GM21360 (cell line): ENCODE results near the gene LCMT2.

Experiments used
- ATAC-seq: cut with Tn5 transposase; IDR thresholded peaks from one replicate; pipeline ENCODE4 v1.9.1; 2021; ENCODE audit warnings: mild to moderate bottlenecking, moderate library complexity; ENCODE audit not compliant: unreplicated experiment

LCMT2 gene

DNA sequence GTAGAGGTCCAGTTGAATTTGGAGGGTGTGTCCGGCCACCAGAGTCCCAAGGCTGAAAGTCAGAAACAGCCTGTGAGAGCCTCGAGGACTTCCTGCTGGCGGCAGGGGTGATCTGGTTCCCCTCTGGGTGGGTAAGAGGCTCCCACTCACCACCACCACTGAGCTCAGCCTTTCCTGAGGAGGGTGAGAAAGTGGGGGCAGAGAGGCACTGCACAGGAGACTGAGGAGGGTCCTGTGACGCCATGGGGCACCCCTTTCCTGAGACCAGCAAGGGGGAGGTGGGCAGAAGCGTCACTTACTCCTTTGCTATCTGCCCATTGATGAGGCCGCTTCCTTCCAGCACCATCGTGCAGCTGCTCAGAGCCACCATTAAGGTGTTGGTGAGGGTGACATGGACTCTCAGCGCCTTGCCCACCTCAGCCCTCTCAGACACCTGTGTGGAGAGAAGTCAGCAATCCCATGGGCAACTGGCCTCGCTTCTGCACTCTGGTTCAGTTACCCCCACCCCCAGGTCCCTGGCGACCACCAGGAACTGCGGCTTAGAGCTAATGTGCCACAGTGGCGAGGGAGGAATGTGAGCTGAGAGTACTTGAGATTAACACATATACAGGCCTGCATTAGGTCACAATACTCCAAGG, 53.7 kb downstream of the LCMT2 start:
- no peak for ATAC-seq

DNA sequence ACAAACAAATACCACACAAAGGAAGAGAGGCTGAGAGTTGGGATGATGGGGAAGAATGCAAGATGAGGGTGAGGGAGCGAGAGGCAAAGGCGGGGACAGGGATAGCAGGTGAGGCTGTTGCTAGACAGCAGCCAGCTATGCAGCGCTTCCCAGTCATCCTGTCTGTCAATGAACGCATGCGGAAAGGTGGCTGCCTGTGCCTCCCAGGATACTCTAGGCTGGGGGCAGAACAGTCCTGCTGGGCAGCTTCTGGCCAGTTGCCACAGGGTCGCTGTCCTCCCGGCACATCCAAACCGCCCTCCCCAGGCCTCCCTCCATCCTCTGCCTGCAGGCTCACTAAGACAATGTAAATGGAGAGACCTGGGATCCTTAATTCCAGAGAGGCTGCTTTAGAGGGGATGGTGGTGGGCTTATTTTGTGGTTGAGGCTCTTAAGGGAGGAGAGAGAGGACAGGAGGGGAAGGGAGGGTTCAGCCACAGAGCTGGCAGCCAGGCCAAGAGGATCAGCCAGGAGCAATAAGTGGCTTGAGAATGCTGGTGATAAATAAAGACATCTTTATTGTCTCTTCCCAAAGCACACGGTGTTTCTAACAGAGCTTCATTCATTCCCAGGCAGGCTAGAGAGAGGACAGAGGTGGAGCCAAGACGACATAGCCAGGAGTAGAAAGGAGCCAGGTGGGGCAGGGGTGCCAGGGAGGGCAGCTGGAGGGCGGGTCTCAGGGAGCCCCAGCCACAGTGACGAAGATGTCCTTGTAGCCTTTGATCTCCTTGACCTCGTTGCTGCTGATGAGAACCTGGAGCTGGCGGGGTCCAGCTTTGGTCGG, 54.4 kb downstream of the LCMT2 start:
- ATAC-seq, result no peak

- ATAC-seq, result no peak
These were observed 56.2 kb downstream of the LCMT2 start for GRCh38 chr15:43274136-43274535.
